ENCODE results near the gene PRR7.

Gene PRR7

DNA sequence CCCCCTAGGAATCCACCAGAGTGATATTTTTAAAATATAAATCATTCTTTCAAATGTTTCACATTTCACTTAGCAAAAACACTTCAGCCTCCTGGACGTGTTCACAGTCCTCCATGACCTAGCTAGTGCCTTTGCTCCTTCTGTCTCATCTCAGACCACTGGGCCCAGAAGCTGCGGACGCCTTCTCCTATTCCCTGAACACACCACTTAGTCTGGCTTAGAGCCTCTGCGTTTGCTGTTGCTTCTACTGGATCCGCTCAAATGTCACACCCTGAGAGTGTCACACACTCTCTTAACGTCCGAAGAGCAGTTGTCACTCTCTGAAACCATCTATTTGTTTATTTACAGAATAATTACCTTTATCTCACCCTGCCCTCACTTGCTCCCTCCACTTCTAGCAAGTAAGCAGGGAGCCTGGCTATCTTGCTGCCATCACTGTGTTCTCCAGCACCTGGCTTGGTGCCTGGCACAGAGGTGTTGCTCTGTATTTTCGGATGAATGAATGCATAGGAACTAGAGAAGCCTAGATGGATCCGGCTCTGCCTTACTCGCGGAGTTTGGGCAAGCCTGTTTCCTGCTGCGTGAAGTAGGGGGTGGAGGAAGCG, 21.3 kb upstream of the PRR7 start:
- DNase-seq: no peak

DNA sequence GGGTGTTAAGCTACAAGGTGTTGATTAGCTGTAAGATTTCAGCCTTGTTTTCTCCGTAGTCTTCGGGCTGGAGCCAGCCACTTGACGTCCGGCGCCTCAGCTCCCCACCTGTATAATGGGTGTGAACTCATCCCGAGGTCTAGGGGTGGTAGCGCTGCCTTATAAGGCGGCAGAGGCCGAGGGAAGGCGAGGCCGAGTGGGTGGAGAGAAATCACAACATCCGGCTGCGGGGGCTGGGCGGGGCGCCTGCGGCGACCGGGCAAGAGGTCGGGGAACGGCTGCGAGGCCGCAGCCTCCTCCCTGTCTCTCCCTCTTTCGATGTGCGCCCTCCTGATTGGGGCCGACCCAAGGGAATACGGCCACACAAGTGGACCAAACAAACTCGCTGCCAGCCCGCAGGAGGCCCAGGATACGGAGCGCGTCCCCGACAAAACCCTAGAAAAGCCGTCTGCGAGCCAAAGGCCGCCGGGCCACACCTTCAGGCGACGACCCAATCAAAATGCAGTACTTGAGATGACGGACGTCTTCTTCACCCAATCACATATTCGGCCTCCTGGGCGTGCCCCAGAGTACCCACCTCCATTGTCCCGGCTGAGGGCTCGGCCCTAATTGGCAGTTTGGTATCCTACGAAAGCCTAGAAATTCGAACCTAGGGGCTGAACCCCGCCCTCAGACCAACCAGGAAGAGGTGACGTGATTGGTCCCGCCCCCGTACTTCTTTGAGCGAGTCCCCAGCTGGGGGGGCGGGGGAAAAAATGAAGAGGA, 20.6 kb upstream of the PRR7 start:
- DNase-seq: peak; percentile 98 to 100

DNA sequence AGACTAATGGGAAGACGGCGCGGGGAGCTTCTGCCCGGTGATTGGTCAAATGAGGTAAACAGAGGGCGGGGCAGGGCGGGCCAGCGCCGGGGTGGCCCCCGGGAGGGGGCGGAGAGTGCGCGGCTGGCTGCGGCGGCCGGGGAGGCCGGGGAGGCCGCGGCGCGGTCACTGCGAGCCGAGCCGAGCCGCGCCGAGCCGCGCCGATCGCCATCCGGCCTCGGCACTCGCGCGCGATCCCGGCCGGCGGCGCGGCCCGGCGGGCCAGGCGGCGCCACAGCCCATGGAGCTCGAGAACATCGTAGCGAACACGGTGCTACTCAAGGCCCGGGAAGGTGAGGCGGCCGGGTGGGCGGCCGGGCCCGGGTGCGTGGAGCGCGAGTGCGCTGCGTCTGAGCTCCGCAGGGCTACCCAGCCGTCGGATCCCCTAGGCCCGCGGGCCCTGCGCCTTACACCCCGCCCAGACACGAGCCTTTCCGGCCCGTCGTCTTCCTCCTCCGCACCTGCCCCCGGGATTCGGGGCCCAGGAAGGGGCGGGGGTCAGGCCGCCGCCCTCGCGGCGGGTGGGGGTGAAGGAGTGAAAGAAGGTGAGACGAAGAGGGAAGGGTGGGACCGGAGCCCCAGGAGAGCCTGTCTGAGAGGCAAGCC, 19.9 kb upstream of the PRR7 start, which contains the start of gene GRK6:
GRK6 (plus strand) TSS at position 111 of the 645 bp plus-strand sequence; CDS start at position 281, 170 bp downstream.
- DNase-seq: no peak

DNA sequence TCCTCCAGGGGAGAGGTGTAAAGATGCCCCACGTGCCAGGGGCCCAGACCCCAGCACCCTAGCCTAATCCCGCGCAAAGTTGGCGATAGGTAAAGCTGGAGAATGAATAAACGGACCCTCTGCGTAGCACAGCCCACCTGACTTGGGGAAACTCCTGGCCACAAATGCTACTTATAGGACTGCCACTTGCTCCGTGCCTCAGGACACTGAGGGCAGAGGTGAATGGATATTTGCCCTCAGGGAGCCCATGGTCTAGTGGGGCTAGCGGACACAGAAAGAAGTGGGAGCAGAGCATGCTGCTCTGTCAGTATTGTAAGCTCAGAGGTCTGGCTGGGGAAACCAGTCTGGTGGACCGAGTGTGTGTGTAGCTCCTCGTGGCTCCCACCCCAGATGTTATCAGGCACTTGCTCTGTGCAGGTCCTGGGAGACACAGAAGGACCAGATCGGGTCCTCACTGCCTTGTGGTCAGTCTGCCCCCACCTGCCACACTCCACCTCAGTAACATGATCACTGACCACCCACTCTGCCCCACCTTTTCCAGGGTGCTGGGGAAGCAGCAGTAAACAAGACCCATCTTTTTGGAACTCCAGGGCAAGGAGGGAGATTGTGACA, 19.3 kb upstream of the PRR7 start:
- no peak for DNase-seq

DNA sequence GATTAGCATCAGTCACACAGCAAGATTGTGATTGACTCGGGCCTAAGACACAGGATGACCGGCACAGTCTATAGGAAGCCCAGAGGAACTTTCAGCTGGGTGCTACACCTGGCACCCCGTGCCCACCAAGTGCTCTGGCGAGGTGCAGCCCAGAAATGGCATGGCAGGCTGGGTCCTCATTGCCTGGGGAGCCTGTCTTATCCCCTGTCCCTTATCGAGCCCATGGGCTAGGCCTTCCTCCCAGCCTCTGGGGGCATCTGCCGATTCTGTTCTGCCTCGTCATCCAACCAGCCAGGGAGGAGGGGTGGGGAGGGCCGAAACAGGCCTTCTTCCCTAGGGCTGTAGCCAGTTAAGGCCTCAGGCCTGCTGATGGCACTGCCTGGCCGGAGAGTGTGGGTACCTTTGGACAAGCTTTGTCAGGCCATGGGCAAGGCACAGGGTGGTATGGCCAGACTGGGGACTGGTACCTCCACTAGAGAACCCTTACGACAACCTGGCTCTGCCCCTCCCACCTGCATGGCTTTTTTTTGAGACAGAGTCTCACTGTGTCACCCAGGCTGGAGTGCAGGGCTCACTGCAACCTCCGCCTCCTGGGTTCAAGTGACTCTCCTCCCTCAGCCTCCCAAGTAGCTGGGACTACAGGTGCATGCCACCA, 18.6 kb upstream of the PRR7 start:
- DNase-seq: peak in 1 of 2 donors; percentile 24

DNA sequence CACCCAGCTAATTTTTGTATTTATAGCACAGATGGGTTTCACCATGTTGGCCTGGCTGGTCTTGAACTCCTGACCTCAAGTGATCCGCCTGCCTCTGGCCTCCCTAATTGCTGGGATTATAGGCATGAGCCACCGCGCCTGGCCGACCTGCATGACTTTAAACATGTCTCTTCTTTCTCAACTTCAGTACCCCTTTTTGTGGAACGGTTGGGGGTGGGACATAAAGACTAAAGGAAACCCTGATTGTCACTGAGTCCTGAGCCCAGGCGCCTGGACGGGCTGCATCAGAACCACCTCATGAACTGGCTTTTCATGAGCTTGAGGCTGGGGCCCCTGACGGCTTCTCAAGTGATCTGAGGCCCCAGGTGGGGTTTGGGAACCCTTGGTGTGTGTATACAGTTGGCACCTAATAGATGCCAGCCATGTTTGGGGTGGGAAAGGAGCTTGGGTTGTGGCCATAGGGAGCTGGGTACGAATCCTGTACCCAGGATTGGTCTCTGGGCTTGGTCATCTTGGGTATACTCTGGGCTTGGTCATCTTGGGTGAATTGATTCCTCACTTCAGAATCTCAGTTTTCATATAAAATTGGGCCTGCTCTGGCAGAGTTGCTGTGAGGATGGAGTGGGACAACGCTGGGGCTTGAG, 17.9 kb upstream of the PRR7 start:
- no peak for DNase-seq

DNA sequence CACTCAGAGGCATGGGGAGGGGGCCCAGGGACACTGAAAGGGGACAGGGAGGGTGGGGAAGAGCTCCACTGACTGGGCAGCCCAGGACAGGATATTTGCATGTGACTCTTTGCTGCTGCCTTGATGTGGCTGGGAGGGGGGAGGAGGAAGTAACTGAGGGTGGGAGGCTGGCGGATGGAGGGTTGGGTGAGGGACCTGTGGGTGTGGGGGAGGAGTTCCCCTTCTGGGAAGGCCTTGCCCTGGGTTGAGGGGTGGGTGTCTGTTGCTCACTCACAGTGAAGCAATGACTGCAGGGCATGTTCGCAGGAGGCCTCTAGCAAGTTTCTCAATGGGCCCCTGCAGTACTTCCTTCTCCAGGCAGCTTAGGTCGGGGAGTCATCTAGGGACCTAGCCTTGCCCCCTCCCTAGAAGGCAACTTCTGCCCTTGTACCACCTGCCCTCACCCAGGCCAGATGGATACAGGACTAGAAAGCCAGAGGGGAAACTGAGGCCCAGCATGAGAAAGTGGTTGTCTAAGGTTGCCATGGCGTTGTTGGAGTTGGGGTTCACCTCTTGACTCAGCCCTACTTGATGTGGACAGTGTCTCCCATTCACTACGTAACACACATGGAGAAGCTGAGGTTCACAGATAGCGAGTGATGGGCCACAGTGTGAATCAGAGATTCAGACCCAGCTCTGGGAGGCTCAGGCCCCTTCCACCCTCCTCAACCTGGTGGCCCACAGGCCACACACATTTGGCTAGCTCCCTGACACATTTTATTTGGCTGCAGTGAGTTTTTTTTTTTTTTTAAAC, 17.2 kb upstream of the PRR7 start:
- DNase-seq: peak; percentile 64 to 97

DNA sequence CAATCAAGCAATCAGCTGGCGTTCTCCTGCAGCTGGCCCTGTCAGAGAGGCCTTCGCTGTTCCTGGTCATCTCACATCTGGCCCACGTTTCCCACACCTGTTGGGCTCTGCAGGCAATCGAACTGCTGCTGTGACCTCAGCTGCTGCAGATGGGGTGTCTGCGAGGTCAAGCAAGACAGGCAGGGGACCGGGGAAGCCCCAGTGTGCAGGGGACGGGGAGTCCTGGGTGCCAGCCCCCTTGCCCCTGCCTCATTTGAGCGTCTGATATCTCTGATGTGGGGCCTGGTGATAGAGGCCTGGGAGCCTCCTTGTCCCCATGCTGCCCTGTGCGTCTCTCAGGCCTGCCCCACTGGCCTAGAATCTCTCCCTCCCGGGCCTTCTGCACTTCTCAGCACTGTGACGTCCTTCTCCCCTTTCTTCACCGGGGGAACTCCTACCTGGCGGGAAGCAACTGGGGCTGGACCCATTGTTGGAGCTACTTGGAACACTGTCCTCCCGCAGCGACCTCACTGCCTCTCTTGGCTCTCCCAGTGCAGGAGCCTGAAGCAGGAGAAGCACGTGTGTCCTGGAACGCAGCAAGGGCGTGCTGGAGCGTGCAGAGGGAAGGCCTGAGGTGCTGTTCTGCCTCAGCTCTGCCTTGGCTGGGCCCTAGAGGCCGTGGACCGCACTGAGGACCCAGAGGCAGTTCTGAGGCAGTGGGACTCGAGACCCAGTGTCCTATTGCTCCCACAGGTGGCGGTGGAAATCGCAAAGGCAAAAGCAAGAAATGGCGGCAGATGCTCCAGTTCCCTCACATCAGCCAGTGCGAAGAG, 16.3 kb upstream of the PRR7 start:
- no peak for DNase-seq

DNA sequence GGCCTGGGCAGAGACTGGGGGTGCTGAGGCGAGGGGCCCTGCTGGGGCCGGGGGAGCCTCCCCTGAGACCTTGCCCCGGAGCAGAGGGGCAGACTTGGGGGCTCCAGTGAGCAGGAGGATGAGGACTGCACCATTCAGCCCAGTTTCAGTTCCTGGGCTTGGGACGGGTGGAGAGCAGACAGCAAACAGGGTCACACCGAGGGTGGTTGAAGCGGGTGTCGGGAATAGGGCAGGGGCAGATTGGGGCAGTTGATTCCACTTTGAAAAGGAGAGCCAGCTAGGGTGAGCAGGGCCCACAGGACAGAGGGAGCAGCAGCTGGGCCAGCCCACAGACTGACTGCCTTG, 15.7 kb upstream of the PRR7 start:
- DNase-seq: no peak

DNA sequence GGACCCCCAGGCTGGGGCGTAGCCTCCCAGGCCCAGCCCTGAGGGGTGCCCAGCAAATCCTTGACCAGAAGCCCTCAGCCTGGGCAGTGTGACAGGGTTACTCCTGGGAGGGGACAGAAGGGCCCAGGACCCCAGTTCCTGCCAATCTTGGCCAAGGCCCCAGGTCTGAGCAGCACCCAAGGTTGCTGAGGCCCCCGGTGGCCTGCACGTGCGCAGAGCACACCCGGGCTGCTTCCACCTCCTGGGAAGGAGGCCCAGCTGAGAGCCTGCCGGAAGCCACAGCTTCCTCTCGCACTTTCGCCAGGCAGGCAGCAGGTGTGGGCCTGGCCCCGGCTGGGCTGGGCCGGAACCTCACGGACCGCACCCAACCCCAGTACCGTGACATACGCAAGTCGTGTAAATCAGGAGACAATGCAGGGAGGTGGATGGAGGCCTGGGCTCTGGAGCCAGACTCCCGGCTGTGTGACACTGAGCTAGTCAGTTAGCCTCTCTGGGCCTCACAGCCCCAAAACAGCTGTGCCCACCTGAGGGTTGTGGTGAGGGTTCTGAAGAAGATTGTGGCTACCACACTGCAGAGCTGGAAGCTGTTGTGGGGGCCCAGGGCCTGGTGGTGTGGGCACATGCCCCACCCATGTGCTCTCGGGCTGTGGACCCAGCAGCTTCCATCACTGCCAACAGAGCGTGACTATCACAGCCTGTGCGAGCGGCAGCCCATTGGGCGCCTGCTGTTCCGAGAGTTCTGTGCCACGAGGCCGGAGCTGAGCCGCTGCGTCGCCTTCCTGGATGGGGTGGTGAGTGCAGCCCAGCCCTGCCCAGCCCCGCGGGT, 15.1 kb upstream of the PRR7 start:
- DNase-seq: no peak

DNA sequence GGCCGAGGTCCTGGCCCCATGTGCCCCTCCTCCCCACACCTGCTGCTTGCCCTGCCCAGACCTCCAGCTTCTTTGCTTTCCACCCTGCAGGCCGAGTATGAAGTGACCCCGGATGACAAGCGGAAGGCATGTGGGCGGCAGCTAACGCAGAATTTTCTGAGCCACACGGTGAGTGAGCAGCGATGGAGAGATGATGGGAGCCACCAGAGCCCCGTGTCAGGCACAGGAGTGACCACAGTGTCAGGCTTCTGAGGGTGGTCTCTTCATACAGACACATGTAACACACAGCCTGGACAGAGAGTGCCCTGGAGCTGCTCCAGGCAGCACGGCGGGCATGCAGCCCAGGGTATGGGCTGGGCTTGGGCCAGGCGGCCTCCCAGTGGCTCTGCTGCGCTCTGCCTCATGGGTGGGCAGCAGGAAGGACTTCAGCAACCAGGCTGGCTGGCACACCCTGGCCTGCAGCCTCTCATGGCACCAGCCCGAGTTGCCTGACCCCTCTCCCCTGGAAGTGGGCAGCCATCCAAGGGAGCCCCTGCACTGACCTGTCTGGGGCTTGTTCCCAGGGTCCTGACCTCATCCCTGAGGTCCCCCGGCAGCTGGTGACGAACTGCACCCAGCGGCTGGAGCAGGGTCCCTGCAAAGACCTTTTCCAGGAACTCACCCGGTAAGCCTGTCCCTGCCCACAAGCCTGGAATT, 14.3 kb upstream of the PRR7 start:
- no peak for DNase-seq

DNA sequence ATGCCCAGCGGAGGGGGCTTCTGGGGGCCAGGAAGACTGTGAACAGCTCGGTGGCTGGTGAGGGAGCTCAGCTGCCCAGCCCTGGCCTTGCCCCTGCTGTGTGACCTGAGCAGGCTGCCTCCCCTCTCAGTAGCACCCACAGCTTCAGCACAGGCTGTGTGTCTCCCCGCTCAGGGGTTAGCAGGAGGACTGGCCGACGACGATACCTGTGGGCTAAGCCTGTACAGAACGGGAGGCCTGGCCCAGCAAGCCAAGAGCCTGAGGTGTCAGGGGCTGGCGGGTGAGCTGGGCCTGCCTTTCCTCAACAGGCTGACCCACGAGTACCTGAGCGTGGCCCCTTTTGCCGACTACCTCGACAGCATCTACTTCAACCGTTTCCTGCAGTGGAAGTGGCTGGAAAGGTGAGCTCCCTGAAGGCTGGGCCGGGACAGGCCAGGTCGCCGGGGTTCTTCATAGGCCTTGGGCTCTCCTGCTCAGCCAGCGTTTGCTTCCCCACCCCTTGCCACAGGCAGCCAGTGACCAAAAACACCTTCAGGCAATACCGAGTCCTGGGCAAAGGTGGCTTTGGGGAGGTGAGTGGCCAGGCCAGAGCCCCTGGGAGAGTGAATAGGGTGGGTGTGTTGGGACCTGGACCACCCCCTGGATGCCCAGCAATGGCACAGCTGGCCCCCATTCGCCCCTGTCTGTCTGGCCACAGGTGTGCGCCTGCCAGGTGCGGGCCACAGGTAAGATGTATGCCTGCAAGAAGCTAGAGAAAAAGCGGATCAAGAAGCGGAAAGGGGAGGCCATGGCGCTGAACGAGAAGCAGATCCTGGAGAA, 13.6 kb upstream of the PRR7 start:
- DNase-seq: no peak

DNA sequence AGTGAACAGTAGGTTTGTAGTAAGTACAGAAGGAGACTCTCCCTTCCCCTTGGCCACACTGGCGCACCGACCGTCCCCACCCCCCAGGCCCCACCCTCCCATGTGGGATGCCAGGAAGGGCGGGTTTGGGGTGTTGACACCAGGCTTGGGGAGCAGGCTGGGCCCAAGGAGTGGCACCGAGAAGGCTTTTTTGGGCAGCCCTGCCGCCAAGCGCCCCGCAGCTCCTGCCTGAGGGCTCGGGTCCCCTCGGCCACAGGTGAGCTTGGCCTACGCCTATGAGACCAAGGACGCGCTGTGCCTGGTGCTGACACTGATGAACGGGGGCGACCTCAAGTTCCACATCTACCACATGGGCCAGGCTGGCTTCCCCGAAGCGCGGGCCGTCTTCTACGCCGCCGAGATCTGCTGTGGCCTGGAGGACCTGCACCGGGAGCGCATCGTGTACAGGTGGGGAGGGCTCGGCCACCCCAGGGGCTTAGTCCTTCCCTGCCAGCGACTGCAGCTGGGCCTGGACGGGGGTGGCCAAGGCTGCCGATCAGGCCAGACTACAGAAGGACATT, 12.9 kb upstream of the PRR7 start:
- no peak for DNase-seq

DNA sequence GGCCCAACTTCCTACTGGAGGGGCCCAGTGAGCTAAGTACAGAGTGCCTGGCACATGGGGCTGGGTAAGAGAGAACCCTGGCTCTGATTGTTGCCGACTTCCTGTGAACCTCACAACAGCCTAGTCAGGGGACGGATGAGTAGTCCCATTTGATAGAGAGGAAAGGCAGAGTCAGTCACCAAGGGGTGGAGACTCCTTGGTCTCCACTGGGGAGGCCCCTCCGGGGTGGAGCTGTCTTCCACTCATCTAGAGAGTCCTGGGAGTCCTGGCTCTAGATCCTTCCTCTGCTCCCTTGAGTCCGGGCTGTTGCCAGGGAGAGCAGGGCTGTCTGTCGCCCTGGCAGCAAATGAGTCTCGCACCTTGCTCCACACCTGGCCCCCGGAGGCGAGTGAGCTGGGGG, 12.2 kb upstream of the PRR7 start:
- no peak for DNase-seq

DNA sequence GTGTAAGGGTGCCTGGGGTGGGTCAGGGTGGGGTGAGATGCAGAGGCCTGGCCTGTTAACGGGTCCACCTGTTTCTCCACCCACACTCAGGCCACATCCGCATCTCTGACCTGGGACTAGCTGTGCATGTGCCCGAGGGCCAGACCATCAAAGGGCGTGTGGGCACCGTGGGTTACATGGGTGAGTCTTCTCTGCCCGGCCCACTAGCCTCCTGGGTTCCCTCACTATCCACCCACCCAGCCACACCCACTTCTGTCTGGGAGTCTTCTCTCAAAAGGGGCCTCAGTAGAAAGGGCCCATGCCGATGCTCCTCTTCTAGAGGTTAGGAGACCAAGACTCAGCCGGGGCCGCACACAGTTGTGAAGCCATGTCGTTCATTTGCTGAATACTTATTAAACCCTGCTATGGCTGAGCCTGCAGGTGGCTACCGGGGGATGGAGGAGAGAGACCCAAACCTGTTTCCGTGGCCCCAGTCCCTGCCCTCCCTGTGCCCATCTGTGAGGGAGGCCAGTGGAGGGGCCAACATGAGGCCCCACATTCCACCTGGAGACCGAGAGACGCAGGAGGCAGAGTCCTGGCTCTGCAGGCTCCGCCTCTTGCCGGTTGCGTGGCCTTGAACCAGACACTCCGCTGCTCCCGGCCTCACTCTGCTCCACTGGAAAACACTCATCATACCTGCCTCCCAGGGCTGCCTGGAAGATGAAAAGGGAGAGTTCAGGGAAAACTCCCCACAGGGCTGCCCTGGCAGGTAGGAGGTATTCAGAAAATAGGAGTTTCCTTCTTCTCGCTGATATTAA, 11.5 kb upstream of the PRR7 start:
- no peak for DNase-seq

DNA sequence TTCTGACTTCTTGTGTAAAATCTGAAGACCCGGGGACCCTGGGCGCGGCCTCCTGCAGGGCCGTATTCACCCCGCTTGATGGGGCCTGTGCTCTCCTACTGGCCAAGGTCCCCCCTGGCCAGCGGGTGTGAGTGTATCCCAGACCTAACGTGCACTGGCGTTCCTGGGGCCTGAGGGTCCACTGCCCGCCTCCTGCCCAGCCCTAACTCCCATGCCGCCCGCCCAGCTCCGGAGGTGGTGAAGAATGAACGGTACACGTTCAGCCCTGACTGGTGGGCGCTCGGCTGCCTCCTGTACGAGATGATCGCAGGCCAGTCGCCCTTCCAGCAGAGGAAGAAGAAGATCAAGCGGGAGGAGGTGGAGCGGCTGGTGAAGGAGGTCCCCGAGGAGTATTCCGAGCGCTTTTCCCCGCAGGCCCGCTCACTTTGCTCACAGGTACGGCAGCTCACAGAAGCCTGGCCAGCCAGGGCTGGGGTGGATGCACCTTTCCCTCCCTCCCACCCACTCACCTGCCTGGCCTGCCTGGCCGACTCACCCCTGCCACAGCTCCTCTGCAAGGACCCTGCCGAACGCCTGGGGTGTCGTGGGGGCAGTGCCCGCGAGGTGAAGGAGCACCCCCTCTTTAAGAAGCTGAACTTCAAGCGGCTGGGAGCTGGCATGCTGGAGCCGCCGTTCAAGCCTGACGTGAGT, 10.6 kb upstream of the PRR7 start:
- no peak for DNase-seq

DNA sequence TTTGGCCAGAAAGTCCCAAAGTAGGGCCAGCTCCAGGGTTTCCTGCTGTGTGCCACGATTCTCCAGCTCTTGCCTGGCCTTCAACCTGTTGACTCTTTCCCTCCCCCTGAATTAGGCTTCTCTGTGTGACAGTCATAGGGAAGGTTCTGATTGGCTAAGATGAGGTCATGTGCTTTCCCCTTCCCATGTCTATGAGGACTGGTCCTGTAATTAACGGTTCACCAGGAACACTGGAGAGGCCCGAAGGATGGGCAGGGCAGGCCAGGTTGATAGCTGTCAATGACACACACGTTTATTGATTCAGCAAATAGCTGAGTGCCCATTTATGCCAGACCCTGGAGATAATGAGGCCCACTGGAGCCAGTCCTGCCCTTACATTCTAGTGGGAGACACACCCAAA, 9.0 kb upstream of the PRR7 start:
- DNase-seq: no peak

Data from bone marrow (tissue), 2 donors.